Liver (tissue), 9 donors: Measurements from ENCODE around the gene TMSB15B. TPM values are rescaled to one million over a fixed set of nuclear protein-coding genes. Genes with fewer than 3 reads are reported as not detected.
"Not testable (repeated sequence)": the region's sequence is repeated elsewhere in the genome, so short reads cannot be mapped to it uniquely, and the experiment has no call there.

Experiments
- DNase-seq: peaks from one replicate; pipeline ENCODE4 v3.0.0-alpha.2; 2017; ENCODE audit warnings: low spot score
- H3K27ac ChIP-seq, 2 donors: one replicate each; pipeline ENCODE4 v1.7.0; 2013; ENCODE audit warnings: inconsistent platforms in 2 of 2, low read length in 2 of 2, control low read depth in 1 of 2, low read depth in 1 of 2, mild to moderate bottlenecking in 1 of 2
- H3K27me3 ChIP-seq, 4 donors: one replicate each; pipeline versions ENCODE4 v1.6.1 to v1.7.0; 2013; ENCODE audit warnings: low read length in 3 of 4, inconsistent platforms in 1 of 4, mild to moderate bottlenecking in 1 of 4, moderate library complexity in 1 of 4; ENCODE audit not compliant: control insufficient read depth in 4 of 4, insufficient read depth in 4 of 4
- H3K36me3 ChIP-seq, 4 donors: one replicate each; pipeline versions ENCODE4 v1.6.1 to v1.7.0; 2013; ENCODE audit warnings: low read length in 3 of 4, mild to moderate bottlenecking in 3 of 4, low read depth in 1 of 4, moderate library complexity in 1 of 4; ENCODE audit not compliant: control insufficient read depth in 4 of 4, insufficient read depth in 3 of 4
- H3K4me1 ChIP-seq, 4 donors: one replicate each; pipeline versions ENCODE4 v1.6.1 to v1.7.0; 2013; ENCODE audit warnings: low read length in 3 of 4, mild to moderate bottlenecking in 3 of 4, moderate library complexity in 1 of 4; ENCODE audit not compliant: control insufficient read depth in 4 of 4, insufficient read depth in 4 of 4
- H3K4me3 ChIP-seq, 3 donors: one replicate each; pipeline versions ENCODE4 v1.6.1 to v1.7.0; 2013; ENCODE audit warnings: low read length in 3 of 3, control low read depth in 1 of 3, low read depth in 1 of 3, mild to moderate bottlenecking in 1 of 3
- H3K9ac ChIP-seq, 2 donors: one replicate each; pipeline ENCODE4 v1.7.0; 2013; ENCODE audit warnings: low read length in 2 of 2, mild to moderate bottlenecking in 2 of 2, moderate library complexity in 2 of 2, control low read depth in 1 of 2, low read depth in 1 of 2
- H3K9me3 ChIP-seq, 4 donors: one replicate each; pipeline versions ENCODE4 v1.6.1 to v1.7.0; 2013; ENCODE audit warnings: low read length in 3 of 4; ENCODE audit not compliant: control insufficient read depth in 4 of 4
- ATF3 ChIP-seq: IDR thresholded peaks from 2 replicates; pipeline ENCODE4 v1.6.1; 2016; ENCODE audit warnings: antibody characterized with exemption
- CTCF ChIP-seq: fragments of 150-350 bp; IDR thresholded peaks from 2 replicates; pipeline ENCODE4 v1.5.1; 2017; ENCODE audit warnings: improper control_type of control experiment, low read depth, low read length; ENCODE audit not compliant: missing input control
- EGR1 ChIP-seq, 2 donors: IDR thresholded peaks; 2 replicates each; pipeline ENCODE4 v1.6.1; 2016 to 2018; ENCODE audit warnings: antibody characterized with exemption in 2 of 2, low read depth in 2 of 2
- FOXA1 ChIP-seq: IDR thresholded peaks from 2 replicates; pipeline ENCODE4 v1.6.1; 2016; ENCODE audit warnings: antibody characterized with exemption
- FOXA2 ChIP-seq: IDR thresholded peaks from 2 replicates; pipeline ENCODE4 v1.6.1; 2016; ENCODE audit warnings: antibody characterized with exemption
- GABPA ChIP-seq, 2 donors: IDR thresholded peaks in 1 of 2; conservative IDR thresholded peaks in 1 of 2; 2 replicates each; pipeline ENCODE4 v1.6.1; 2016; ENCODE audit warnings: antibody characterized with exemption in 2 of 2, mild to moderate bottlenecking in 1 of 2, moderate library complexity in 1 of 2
- HNF4A ChIP-seq, 2 donors: conservative IDR thresholded peaks; 2 replicates each; pipeline ENCODE4 v1.6.1; 2016; ENCODE audit warnings: antibody characterized with exemption in 2 of 2, mild to moderate bottlenecking in 2 of 2
- HNF4G ChIP-seq: IDR thresholded peaks from 2 replicates; pipeline ENCODE4 v1.6.1; 2016; ENCODE audit warnings: antibody characterized with exemption
- JUND ChIP-seq, 2 donors: IDR thresholded peaks; 2 replicates each; pipeline ENCODE4 v1.6.1; 2016; ENCODE audit warnings: antibody characterized with exemption in 2 of 2
- MAX ChIP-seq: IDR thresholded peaks from 2 replicates; pipeline ENCODE4 v1.6.1; 2016; ENCODE audit warnings: antibody characterized with exemption
- RAD21 ChIP-seq, 2 donors: IDR thresholded peaks; 2 replicates each; pipeline ENCODE4 v1.6.1; 2016; ENCODE audit warnings: antibody characterized with exemption in 2 of 2, mild to moderate bottlenecking in 2 of 2
- REST ChIP-seq: IDR thresholded peaks from 2 replicates; pipeline ENCODE4 v1.6.1; 2016; ENCODE audit warnings: antibody characterized with exemption, mild to moderate bottlenecking
- RXRA ChIP-seq, 2 donors: IDR thresholded peaks; 2 replicates each; pipeline ENCODE4 v1.6.1; 2017 to 2018; ENCODE audit warnings: antibody characterized with exemption in 2 of 2, mild to moderate bottlenecking in 1 of 2
- TAF1 ChIP-seq: conservative IDR thresholded peaks from 2 replicates; pipeline ENCODE4 v1.6.1; 2016; ENCODE audit warnings: antibody characterized with exemption, mild to moderate bottlenecking
- YY1 ChIP-seq: IDR thresholded peaks from 2 replicates; pipeline ENCODE4 v1.6.1; 2016; ENCODE audit warnings: antibody characterized with exemption, mild to moderate bottlenecking
- ZBTB33 ChIP-seq: IDR thresholded peaks from 2 replicates; pipeline ENCODE4 v1.6.1; 2016; ENCODE audit warnings: antibody characterized with exemption
- WGBS: extraction: QIAGEN DNeasy Blood & Tissue Kit; methylation state at CpG from one replicate; pipeline ENCODE4 v1.1.7; 2013; 5-methylcytosine and 5-hydroxymethylcytosine counted together
- polyA plus RNA-seq, 2 donors: library from polyadenylated mRNA; stranded (reverse) in 1 of 2; unstranded in 1 of 2; fragments of 200-250 nt in 1 of 2; fragments of >200 nt in 1 of 2; fragmentation: Nextera tagmentation in 1 of 2; extraction: Ambion mirVana in 1 of 2; gene quantifications; one replicate each; pipeline versions ENCODE4 v1.2.1 to v1.2.3, GENCODE V29; 2013 to 2015
- total RNA-seq, 2 donors: library from RNA; depleted of rRNA; stranded (reverse); fragments of >200 nt; gene quantifications; one replicate each; pipeline ENCODE4 v1.2.3, GENCODE V29; 2014
- donor health status: healthy.
- donor health status: healthy.
- donor health status: healthy.
- donor health status: healthy.
- donor health status: healthy.

The TMSB15B gene
- total and polyA plus RNA-seq, 4 donors = 0.07 to 0.79 (median 0.25) TPM

- no peaks in the 10 kb centered on the region for H3K36me3 ChIP-seq
- 5% methylated on average over 10 of the region's 10 CpGs for WGBS
- peak overlapping the region in 1 of 2 donors; percentile 37 for H3K9ac ChIP-seq
- peaks cover 0 to 8% (median 4%) of the 10 kb centered on the region in 4 donors for H3K4me1 ChIP-seq
- DNase-seq = no peak
- peaks cover 0 to 14% (median 0%) of the 10 kb centered on the region in 4 donors for H3K27me3 ChIP-seq
- H3K4me3 ChIP-seq = peak overlapping the region in 2 of 3 donors; percentile 3 to 59
- TF ChIP-seq CTCF (peak; percentile 14), HNF4A (conservative IDR thresholded peaks at IDR 0.05) (no peak)
- no peaks in the 10 kb centered on the region for H3K9me3 ChIP-seq
- H3K27ac ChIP-seq = peak overlapping the region; percentile 46 to 58
Observed at GRCh38 chrX:103919270-103919637, 43.2 kb upstream of the TMSB15B start.

- not testable (repeated sequence) for H3K4me3 ChIP-seq, H3K4me1 ChIP-seq, H3K9me3 ChIP-seq, H3K27ac ChIP-seq, DNase-seq, H3K9ac ChIP-seq, H3K36me3 ChIP-seq
- WGBS = 84% methylated on average over 3 of the region's 3 CpGs
- H3K27me3 ChIP-seq = peaks cover 0 to 14% (median 0%) of the 10 kb centered on the region in 4 donors
Observed at GRCh38 chrX:103920515-103920914, 41.9 kb upstream of the TMSB15B start.

GRCh38 chrX:103927030-103927429 is 35.4 kb upstream of the TMSB15B start:
- WGBS = 87% methylated on average over 4 of the region's 4 CpGs

More at GRCh38 chrX:103927030-103927429, 35.4 kb upstream of the TMSB15B start:
- no peaks in the 10 kb centered on the region for H3K9me3 ChIP-seq
- H3K36me3 ChIP-seq = no peaks in the 10 kb centered on the region
- H3K4me3 ChIP-seq = no peak overlapping the region
- TF ChIP-seq RXRA (IDR thresholded peaks at IDR 0.05) (no peak), EGR1 (IDR thresholded peaks at IDR 0.05; ENCODE audit: low read depth in 2 of 2) (no peak), REST (no peak), JUND (IDR thresholded peaks at IDR 0.05) (no peak), ZBTB33 (no peak), HNF4A (conservative IDR thresholded peaks at IDR 0.05) (no peak), RAD21 (IDR thresholded peaks at IDR 0.05) (no peak), TAF1 (no peak), YY1 (no peak), GABPA (IDR thresholded peaks at IDR 0.05 in 1 of 2, conservative IDR thresholded peaks at IDR 0.05 in 1 of 2) (no peak), CTCF (no peak), MAX (no peak), FOXA1 (no peak), HNF4G (no peak), FOXA2 (no peak), ATF3 (no peak)
- no peaks in the 10 kb centered on the region for H3K27me3 ChIP-seq
- DNase-seq = no peak
- H3K27ac ChIP-seq = no peak overlapping the region
- H3K9ac ChIP-seq = no peak overlapping the region
- no peaks in the 10 kb centered on the region for H3K4me1 ChIP-seq
